MM.1S (cell line): ENCODE results near the gene ANKRD52.
A peak's percentile ranks its signal among the peaks of the same experiment; 100 is the strongest.

Experiments
- DNase-seq: peaks from one replicate; pipeline ENCODE4 v3.0.0-alpha.2; 2015
- H2AFZ ChIP-seq: fragments of 300-600 bp; sonication (generic); 2 replicates; pipeline ENCODE4 v1.6.0; 2016; ENCODE audit warnings: antibody characterized with exemption, low read length
- H3F3A ChIP-seq: fragments of 300-600 bp; sonication (generic); 2 replicates; pipeline ENCODE4 v1.6.1; 2016; ENCODE audit warnings: mild to moderate bottlenecking, antibody characterized with exemption, low read length, moderate library complexity, mixed read lengths; ENCODE audit not compliant: insufficient read depth
- H3K27ac ChIP-seq: fragments of 300-600 bp; sonication (generic); 2 replicates; pipeline ENCODE4 v1.5.1; 2016; ENCODE audit warnings: mild to moderate bottlenecking, low read length
- H3K27me3 ChIP-seq: fragments of 300-600 bp; sonication (generic); replicated peaks from 2 replicates; pipeline ENCODE4 v1.6.0; 2016; ENCODE audit warnings: low read length; ENCODE audit not compliant: insufficient read depth
- H3K36me3 ChIP-seq: fragments of 300-600 bp; sonication (generic); replicated peaks from 2 replicates; pipeline ENCODE4 v1.6.1; 2016; ENCODE audit warnings: mild to moderate bottlenecking, low read length, mixed read lengths; ENCODE audit not compliant: insufficient read depth
- H3K4me1 ChIP-seq: fragments of 300-600 bp; sonication (generic); 2 replicates; pipeline ENCODE4 v1.6.1; 2016; ENCODE audit warnings: low read length, mixed read lengths
- H3K4me2 ChIP-seq: fragments of 300-600 bp; sonication (generic); 2 replicates; pipeline ENCODE4 v1.6.0; 2016; ENCODE audit warnings: low read depth, low read length
- H3K4me3 ChIP-seq: fragments of 300-600 bp; sonication (generic); 2 replicates; pipeline ENCODE4 v1.5.1; 2016; ENCODE audit warnings: low read length, mixed read lengths
- H3K79me2 ChIP-seq: fragments of 300-600 bp; sonication (generic); 2 replicates; pipeline ENCODE4 v1.6.1; 2016; ENCODE audit warnings: mixed run types, low read length, mixed read lengths
- H3K9ac ChIP-seq: fragments of 300-600 bp; sonication (generic); 2 replicates; pipeline ENCODE4 v1.6.1; 2016; ENCODE audit warnings: low read length, mixed read lengths
- H3K9me2 ChIP-seq: fragments of 300-600 bp; sonication (generic); replicated peaks from 2 replicates; pipeline ENCODE4 v1.6.1; 2016; ENCODE audit warnings: mild to moderate bottlenecking, low read length, mixed read lengths; ENCODE audit not compliant: insufficient read depth
- H3K9me3 ChIP-seq: fragments of 300-600 bp; sonication (generic); replicated peaks from 2 replicates; pipeline ENCODE4 v1.6.1; 2016; ENCODE audit warnings: mild to moderate bottlenecking, low read length, mixed read lengths; ENCODE audit not compliant: insufficient read depth
- H4K20me1 ChIP-seq: fragments of 300-600 bp; sonication (generic); 2 replicates; pipeline ENCODE4 v1.6.1; 2016; ENCODE audit warnings: mild to moderate bottlenecking, low read length, moderate library complexity, mixed read lengths; ENCODE audit not compliant: insufficient read depth
- EZH2 ChIP-seq: fragments of 300-600 bp; sonication (generic); optimal IDR thresholded peaks from 2 replicates; pipeline ENCODE3; 2017; ENCODE audit warnings: low read depth, mild to moderate bottlenecking, antibody characterized with exemption, low read length, mixed read lengths
- EZH2phosphoT487 ChIP-seq: fragments of 300-600 bp; sonication (generic); IDR thresholded peaks from 2 replicates; pipeline ENCODE4 v1.6.1; 2018; ENCODE audit warnings: antibody characterized with exemption, low read length
- TF ChIP-seq, protein P1 (sequence below): fragments of 300-600 bp; sonication (generic); IDR thresholded peaks from 2 replicates; pipeline ENCODE4 v1.5.1; 2016; ENCODE audit warnings: antibody characterized with exemption, low read length, mixed read lengths

The ANKRD52 gene

GRCh38 chr12:56258820-56259183, 618 bp upstream of the ANKRD52 start:
- H3K9me3 ChIP-seq, result no peaks in the 10 kb centered on the region
- H3F3A ChIP-seq, result no peaks in the 10 kb centered on the region
- H3K9ac ChIP-seq, result peak overlapping the region; percentile 68
- H3K9me2 ChIP-seq, result no peaks in the 10 kb centered on the region
- TF ChIP-seq EZH2phosphoT487 (no peak), EZH2 (no peak)
- TF ChIP-seq, protein P1, sequence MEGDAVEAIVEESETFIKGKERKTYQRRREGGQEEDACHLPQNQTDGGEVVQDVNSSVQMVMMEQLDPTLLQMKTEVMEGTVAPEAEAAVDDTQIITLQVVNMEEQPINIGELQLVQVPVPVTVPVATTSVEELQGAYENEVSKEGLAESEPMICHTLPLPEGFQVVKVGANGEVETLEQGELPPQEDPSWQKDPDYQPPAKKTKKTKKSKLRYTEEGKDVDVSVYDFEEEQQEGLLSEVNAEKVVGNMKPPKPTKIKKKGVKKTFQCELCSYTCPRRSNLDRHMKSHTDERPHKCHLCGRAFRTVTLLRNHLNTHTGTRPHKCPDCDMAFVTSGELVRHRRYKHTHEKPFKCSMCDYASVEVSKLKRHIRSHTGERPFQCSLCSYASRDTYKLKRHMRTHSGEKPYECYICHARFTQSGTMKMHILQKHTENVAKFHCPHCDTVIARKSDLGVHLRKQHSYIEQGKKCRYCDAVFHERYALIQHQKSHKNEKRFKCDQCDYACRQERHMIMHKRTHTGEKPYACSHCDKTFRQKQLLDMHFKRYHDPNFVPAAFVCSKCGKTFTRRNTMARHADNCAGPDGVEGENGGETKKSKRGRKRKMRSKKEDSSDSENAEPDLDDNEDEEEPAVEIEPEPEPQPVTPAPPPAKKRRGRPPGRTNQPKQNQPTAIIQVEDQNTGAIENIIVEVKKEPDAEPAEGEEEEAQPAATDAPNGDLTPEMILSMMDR, result no peak
- H3K4me1 ChIP-seq, result 0 out of 2 replicates have a peak, but pooled peaks cover 4% of the 10 kb centered on the region
- H3K4me3 ChIP-seq, result peak overlapping the region; percentile 72
- peaks cover 32% of the 10 kb centered on the region for H3K79me2 ChIP-seq
- H3K4me2 ChIP-seq, result peak overlapping the region; percentile 85
- DNase-seq, result no peak
- no peaks in the 10 kb centered on the region for H4K20me1 ChIP-seq
- peak overlapping the region; percentile 96 for H2AFZ ChIP-seq
- no peak overlapping the region; the same call in 1 of the 2 replicates for H3K27ac ChIP-seq
- no peaks in the 10 kb centered on the region; the same call in none of the 2 replicates for H3K36me3 ChIP-seq
- no peaks in the 10 kb centered on the region for H3K27me3 ChIP-seq

DNA sequence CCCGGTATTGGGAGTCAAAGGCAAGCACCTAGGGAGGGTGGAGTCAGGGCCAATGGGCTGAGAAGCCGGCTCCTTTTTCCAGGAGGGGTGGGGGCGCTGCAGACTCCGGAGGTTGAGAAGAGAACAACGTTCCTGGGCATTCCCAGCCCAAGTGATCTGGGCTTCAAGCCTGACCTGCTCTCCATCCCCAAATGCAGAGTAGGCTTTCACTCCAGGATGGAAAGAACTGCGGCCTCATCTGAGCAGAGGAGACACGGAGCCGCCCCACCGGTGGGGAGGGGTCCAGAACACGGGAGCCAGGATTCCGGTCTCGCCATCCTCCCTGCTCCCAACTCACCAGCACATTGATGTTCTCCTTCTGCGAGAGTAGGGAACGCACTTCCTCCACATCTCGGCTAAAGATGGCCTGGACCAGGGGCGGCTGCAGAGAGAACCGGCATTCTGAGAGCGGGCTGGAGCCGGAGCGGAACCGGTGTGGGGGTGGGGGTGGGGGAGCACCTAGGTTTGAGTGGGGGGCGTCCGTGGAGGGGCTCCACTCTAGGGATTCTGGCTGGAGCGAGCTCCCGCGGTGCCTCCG, 605 bp downstream of the ANKRD52 start:
- TF ChIP-seq, protein P1, result no peak
- TF ChIP-seq EZH2phosphoT487 (no peak), EZH2 (no peak)
- no peaks in the 10 kb centered on the region for H3F3A ChIP-seq
- peak overlapping the region; percentile 89 for H3K4me3 ChIP-seq
- H3K9me3 ChIP-seq, result no peaks in the 10 kb centered on the region
- no peaks in the 10 kb centered on the region for H3K27me3 ChIP-seq
- H4K20me1 ChIP-seq, result no peaks in the 10 kb centered on the region
- H3K79me2 ChIP-seq, result peaks cover 32% of the 10 kb centered on the region
- peak overlapping the region; percentile 76 for H3K9ac ChIP-seq
- H3K27ac ChIP-seq, result no peak overlapping the region
- DNase-seq, result no peak
- H2AFZ ChIP-seq, result peak overlapping the region; percentile 92
- H3K9me2 ChIP-seq, result no peaks in the 10 kb centered on the region
- peaks cover under 1% of the 10 kb centered on the region for H3K36me3 ChIP-seq
- H3K4me1 ChIP-seq, result 0 out of 2 replicates have a peak, but pooled peaks cover 4% of the 10 kb centered on the region
- peak overlapping the region; percentile 84 for H3K4me2 ChIP-seq

- Histone ChIP-seq H3K27me3 (no peaks in the 10 kb centered on the region), H3K27ac (no peak overlapping the region), H2AFZ (0 out of 2 replicates have a peak overlapping the region, but pooled peaks have one; percentile 92), H3K4me2 (peak overlapping the region; percentile 84), H3K36me3 (peaks cover 4% of the 10 kb centered on the region), H3K79me2 (peaks cover 32% of the 10 kb centered on the region), H3K9ac (peak overlapping the region; percentile 76; the same call in 1 of the 2 replicates), H3K9me2 (no peaks in the 10 kb centered on the region), H3K4me3 (peak overlapping the region; percentile 89), H3K4me1 (0 out of 2 replicates have a peak, but pooled peaks cover 4% of the 10 kb centered on the region), H4K20me1 (no peaks in the 10 kb centered on the region), H3K9me3 (no peaks in the 10 kb centered on the region), H3F3A (no peaks in the 10 kb centered on the region)
- TF ChIP-seq EZH2phosphoT487 (no peak), EZH2 (no peak)
- TF ChIP-seq, protein P1, result no peak
- no peak for DNase-seq
Measured at GRCh38 chr12:56257071-56257470, 1.1 kb downstream of the ANKRD52 start.
